HG02970 (cell line): ENCODE results near the gene GNA12.
A peak's percentile ranks its signal among the peaks of the same experiment; 100 is the strongest.

ENCODE experiments used
- ATAC-seq: cut with Tn5 transposase; IDR thresholded peaks from one replicate; pipeline ENCODE4 v1.9.1; 2021; ENCODE audit warnings: mild to moderate bottlenecking, moderate library complexity, moderate number of reproducible peaks; ENCODE audit not compliant: unreplicated experiment, low FRiP score

Gene GNA12

GRCh38 chr7:2840458-2840857, 3.6 kb downstream of the GNA12 start:
- no peak for ATAC-seq

DNA sequence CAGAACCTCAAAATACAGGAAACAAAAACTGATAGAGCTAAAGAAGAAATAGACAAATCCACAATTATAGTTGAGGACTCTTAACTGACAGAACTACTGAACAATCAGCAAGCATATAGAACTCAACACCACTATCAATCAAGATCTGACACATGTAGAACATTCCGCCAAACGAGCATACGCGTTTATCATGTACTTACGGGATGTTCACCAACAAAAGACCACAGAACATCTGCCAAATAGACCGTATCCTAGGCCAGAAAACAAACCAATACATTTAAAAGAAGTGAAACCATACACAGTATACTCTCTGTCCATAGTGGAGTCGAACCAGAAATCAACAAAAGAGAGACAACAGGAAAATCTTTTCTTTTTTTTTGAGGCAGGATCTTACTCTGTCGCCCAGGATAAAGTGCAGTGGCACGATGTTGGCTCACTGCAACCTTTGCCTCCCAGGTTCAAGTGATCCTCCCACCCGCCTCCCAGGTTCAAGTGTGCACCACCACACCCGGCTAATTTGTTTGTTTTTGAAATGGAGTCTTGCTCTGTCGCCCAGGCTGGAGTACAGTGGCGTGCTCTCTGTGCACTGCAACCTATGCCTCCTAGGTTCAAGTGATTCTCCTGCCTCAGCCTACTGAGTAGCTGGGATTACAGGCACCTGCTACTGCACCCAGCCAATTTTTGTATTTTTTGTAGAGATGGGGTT, 5.1 kb downstream of the GNA12 start:
- no peak for ATAC-seq

GRCh38 chr7:2838451-2838850, 5.7 kb downstream of the GNA12 start:
- ATAC-seq, result no peak

GRCh38 chr7:2837496-2837895, 6.6 kb downstream of the GNA12 start:
- ATAC-seq, result no peak

GRCh38 chr7:2834748-2835441, 9.2 kb downstream of the GNA12 start:
- no peak for ATAC-seq

- ATAC-seq, result no peak
These were observed 10.8 kb downstream of the GNA12 start for GRCh38 chr7:2833083-2833910.

- ATAC-seq, result no peak
These were observed 11.6 kb downstream of the GNA12 start for GRCh38 chr7:2832461-2832860.

DNA sequence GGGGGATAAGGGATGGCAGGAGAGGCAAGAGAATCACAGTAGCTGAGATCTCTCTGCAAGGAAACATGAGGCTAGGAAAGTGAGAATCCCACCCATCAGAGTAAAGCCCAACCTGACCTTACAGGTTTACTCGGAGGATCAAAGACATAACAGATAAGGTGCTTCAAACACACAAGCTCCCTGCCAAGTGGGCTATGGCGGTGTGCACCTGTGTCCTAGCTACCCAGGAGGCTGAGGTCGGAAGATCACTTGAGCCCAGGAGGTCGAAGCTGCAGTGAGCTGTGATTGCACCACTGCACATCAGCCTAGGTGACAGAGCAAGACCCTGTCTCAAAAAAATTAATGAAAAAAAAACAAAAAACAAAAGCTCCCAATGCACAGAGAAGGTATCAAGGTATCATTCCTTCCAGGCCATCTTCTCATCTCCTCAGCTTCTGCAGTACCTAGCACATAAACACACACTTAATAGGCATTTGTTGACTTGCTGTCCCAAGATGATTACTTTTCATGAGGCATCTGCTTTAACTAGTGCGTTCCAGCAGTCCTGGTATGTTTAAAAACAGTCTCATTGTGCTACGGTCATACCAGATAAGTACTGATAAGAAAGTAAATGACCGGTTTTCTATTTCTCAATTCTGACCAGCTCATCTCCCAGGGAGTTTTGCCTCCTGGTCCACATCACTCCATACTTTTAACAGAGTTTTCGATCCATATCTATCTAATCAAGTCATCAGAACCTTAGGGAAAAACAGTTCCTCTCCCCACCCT, 13.3 kb downstream of the GNA12 start:
- ATAC-seq, result no peak

- ATAC-seq, result no peak
These were observed 15.1 kb downstream of the GNA12 start for GRCh38 chr7:2829040-2829439.

DNA sequence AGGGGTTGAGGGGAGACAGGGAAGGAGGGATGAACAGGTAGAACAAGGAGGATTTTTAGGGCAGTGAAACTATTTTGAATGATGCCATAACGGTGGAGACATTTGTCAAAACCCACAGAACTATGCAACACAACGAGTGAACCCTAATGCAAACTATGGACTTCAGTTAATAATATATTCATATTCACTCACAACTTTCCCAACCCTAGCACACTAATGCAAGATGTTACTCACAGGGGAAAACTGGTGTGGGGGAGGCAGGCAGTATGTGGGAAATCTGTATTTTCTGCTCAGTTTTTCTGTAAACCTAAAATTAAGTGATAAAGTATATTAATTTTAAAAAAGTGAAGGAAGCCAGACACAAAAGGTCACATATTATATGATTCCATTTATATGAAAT, 17.3 kb downstream of the GNA12 start:
- ATAC-seq, result no peak

GRCh38 chr7:2825559-2826227, 18.4 kb downstream of the GNA12 start:
- no peak for ATAC-seq

GRCh38 chr7:2824678-2825461, 19.2 kb downstream of the GNA12 start:
- peak; percentile 46 for ATAC-seq

DNA sequence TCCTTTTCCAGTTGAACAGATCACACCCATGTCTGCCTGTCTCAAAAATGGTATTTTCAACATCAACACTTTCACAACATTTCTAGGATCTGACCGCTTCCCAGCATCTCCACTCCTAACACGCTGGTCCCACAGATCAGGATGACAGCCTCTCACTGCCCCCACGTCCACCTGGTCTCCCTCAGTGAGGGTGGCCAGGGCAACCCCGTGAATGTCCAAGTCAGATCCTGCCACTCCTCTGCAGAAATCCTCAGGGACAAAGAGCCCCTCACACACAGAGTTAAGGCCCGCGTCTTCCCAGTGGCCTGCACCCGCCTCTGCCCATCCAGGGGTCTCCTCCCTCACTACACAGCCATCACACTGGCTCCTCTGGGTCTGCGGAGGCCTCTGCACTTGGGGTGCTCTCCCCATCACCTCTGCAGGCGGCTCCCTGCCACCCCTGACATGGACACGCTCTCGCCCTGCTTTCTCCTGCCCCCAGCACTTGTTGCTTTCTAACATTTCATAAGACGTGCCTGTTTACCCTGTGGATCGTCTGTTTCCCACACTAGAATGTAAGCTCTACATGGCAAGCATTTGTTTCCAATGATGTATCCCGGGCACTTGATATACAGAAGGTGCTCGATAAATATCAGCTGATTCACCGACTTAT, 20.0 kb downstream of the GNA12 start:
- ATAC-seq, result no peak

- no peak for ATAC-seq
These were observed 21.0 kb downstream of the GNA12 start for GRCh38 chr7:2823130-2823529.

DNA sequence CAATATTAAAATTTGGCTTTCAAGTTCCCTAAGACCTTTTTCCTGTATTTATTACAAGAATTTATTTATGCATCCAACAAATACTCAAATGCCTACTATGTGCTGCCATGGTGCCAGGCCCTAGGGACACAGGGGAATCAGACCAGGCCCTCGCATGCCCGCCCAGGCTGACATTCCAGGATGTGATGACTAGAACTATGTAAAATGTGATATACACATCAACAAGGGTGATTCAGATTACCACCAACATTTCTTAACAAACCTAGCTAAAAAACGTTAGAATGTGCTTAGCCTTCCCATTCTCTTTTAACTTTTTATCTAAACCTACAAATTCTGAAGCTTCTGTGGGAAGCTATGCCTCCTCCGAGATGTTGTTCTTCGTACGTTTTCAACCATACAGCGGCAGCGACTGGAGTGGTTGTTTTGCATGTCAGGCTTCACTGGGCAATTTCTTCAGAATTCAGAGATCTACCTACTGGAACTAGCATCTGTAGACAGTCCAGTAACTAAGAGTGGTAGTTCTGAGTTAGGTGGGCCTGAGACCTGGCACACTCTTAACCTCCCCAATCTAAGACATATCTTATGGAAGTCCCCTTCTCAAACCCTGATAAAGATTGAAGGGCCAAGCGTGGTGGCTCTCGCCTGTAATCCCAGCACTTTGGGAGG, 22.1 kb downstream of the GNA12 start:
- ATAC-seq, result no peak

DNA sequence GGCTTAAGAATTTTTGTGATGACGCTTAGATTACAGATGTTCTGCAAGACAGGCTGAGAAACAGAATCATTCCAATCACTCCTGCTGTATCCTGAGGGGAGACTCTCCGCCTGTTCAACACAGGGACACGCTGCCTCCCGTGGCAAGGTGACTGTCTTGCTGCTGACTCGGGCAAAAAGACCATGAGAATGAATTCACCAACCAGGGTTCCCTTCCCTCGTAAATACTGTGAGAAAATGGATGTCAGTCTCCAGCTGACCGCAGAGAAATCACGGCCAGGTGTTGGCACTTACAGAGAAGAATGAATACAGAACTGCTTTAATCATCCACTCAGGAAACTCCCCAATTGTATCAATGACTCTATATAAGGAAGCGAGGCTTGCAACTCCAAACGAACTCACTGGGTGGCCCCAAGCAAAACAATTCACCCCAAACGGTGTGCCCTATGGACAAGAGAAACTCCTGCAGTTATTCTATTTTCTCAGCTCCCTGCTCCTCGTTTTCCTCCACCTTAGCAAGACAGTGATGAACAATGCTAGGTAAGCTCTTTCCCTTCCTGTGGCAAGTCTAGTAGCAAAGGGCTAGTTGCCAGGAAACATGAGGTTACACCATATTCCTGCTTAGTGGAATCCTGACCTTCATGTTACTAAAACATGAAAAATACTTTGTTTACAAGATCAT, 22.8 kb downstream of the GNA12 start:
- ATAC-seq, result no peak

DNA sequence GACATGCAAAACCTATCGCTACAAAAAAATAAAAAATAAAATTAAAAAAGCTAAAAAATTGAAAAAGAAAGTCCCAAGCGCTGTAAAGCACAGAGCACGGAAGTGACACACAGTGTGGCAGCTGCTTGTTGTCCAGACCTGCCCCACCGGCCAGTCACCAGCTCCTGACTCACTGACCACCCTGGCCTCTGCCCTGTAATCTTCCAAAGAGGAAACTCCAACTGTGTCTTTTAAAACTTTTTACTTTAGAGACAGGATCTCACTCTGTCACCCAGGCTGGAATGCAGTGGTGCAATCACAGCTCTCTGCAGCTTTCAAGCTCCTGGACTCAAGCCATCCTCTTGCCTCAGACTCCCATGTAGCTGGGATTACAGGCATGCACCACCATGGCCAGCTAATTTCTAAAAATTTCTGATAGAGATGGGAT, 23.6 kb downstream of the GNA12 start:
- no peak for ATAC-seq

DNA sequence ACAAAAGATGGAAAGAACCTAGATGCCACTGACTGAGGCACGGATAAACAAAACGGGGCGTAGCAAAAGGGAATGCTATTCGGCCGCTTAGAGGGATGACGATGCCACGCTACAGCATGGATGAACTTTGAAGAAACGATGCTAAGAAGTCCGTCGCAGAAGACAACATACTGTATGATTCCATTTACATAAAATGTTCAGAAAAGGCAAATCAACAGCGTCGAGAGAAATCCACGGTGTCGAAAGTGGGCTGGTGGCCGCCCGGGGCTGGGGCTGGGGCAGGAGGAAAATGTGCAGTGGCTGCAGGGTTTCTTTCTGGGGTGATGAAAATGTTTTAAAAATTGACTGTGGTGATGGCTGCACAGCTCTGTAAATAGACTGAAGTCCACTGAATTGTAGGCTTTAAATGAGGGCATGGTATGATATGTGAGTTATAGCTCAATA, 24.1 kb downstream of the GNA12 start:
- no peak for ATAC-seq
